HG03103 (cell line): ENCODE data around the gene FOXJ3.
A peak's percentile ranks its signal among the peaks of the same experiment; 100 is the strongest.

ENCODE experiments used
- ATAC-seq: cut with Tn5 transposase; IDR thresholded peaks from one replicate; pipeline ENCODE4 v1.9.1; 2021; ENCODE audit warnings: low read depth; ENCODE audit not compliant: unreplicated experiment

FOXJ3 gene

DNA sequence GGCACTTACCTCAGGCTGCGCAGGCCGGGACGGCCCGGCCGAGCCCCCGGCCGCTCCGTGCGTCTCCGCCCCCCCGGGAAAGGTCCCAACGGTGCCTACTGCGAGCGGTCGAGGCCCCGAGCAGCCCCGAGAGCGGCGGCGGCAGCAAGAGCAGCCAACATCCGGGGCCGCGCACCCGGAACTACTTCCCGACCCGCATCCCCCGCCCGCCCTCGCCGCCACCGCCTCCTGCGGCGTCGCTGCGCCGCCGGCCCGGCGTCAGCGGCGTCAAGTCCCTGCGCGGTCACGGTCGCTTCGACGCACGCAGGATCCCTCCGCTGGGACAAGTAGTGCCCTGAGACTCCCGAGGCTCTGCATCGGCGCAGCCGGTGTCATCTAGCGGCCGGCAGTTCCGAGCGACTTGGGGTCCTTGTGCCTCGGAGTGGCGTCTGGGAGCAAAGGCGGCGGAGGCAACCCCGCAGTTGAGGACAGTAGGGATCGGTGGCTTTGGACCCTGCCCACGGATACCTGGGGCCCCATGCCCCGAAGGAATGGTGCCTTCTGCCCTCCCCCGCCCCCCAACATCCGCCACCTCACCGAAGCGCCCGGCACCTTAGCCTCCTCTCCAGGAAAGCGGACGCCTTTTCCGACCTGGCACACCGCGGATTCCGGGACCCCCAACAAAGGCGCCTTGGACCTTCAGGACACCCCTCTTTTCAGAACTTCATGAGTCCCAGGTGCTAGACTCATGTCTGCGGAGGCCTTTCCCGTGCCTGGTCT, at the start of gene FOXJ3:
Gene FOXJ3, minus strand, starts transcription at position 186 of the 759 bp plus-strand sequence. CDS start 24,142 bp downstream, outside the sequence.
- peak; percentile 64 for ATAC-seq

DNA sequence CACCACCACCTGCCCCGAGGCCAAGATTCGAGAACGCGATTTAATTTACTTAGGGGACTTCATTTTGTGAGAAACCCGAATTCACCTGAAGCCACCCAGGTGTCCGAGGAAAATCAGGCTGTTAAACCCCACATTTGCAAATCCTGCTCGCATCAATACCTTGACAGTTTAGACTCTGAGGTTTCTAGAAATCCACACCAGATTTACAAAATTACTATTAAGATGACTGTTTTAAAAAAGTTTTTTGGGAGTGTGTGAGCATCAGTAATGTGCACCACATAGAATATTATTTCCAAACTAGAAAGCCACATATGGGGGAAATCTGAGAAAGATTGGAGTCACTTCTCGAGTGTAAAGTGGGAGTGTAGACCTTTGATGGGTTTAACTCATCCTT, 46.2 kb upstream of the FOXJ3 start:
- no peak for ATAC-seq

DNA sequence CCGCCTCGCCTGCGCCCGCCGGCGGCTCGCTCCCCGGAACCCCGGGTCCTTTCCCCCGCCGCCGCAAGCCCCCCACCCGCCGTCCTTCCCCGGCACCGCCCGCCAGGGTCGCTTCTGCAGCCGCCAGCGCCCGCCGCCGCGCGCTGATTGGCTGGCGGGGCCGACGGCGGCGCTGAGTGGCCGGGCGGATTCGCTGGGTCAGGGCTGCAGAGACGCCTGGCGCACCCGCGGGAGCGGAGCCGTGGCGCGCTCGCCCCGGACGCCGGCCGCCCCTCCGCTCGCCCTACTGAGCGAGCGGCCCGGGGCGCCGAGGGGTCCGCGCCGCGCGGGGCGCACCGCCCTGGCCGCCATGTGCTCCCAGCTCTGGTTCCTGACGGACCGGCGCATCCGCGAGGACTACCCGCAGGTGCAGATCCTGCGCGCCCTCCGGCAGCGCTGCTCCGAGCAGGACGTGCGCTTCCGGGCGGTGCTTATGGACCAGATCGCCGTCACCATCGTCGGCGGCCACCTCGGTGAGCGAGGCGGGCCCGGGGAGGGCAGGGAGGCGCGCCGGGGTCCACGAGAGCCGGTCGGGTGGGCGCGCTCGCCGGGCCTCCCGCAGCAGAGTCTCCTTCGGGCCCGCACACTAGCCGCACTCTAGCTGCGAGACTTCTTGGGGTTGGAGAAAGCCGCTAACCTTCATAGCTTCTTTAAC, 45.7 kb upstream of the FOXJ3 start, which contains the start of gene RIMKLA:
Gene RIMKLA, plus strand, starts transcription at position 207 of the 694 bp plus-strand sequence. Its CDS starts 143 bp downstream, at position 350.
- ATAC-seq: peak; percentile 70

DNA sequence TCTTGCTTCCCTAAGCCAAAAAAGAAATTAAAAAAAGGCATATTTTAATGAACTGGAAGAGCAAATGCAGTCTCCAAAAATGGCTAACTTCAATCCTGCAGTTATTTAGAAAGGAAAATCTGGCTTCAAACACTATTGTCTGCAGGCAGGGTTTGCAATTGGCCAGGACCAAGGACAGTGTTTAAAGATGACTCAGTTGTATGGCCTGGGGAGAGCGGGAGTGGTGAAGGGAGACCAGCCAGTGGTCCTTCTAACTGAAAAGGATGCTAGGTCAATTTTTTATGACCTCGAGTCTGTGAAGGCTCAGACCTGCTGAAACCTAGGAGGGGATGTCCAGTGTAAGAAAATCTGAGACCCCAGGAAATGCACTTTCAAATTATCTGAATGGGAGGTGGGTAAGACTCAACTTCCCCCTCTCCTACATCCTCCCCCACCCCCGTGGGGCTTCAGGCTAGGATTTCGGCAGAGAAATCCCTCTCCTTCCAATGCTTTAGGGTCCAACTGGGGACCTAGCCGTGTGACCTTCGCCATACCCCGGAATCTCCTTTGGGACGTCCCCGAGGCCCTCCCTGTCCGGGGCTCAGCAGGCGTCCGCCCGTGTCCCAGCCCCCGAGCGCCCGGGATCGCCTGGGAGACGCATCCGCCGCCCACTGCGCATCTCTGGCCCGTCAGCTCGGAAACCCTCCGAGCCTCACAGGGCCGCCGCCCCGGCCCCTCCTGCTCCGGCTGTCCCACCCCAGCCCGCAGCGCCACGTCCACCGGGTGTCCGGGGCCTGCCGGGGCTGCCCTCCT, 45.0 kb upstream of the FOXJ3 start:
- peak; percentile 43 for ATAC-seq

DNA sequence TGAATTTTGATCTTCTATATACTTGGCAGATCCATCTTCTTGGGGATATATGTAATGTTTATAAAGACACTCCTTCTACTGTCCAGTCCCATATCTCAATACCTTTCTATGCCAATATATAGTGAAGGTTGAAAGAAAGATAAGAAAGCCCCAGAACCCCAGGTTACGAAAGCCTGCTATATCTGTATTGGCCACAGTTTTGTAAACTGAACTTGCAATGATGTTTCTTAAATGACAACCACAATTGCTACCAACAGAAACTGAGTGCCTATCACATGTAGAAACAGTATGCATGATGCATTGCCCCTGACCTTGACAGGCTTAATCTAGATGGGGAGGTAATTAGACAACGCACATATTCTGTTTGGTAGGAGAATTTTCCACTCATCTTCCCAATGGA, 37.8 kb upstream of the FOXJ3 start:
- ATAC-seq: no peak

DNA sequence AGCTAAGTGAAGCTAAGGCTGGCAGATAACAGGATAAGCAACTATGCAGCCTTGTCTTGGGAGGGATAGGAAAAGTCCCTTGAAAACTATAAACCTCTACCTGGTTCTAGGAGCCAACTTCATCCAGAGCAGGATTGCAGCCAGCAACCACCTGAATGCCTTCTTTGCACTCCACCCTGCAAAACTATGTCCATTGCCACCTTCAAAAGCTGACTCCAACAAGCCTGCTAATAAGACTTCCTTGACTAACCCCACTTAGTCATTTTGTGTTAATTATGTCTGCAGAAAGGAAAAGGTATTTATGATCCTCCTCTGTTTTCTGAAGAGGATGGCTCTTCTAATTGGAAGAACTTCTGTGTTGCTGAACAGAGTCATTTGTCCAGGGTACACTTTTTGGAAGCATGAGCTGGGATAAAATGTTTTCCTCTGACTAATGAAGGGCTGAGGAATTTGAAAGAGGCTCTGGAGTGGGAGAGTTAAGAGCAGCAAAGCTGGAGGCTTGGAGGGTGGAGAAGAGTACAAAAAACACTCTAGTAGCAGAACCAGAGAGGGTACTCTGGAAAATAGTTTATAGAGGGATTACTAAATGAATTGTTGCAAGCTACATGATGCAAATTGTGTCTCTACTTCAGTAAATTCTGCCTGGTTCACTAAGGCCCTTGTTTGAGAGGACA, 36.0 kb upstream of the FOXJ3 start:
- ATAC-seq: no peak

DNA sequence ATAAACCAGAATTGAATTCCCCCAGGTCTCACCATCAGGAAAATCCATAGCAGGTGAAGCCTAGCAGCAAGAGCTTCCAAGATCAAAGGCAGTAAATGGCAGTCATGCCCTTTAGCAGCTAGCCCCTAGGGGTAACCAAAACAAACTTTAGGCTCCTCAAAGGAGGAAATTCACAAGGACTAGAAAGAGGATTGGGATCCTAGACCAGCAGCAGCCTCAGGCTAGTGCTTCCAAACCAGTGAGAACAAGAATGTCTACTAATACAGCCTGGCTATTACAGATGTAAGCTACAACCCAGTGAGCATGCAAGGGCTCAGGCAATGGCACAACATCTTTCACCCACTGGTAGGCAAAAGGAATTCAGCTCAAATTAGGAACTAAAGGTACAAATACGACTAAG, 34.4 kb upstream of the FOXJ3 start:
- ATAC-seq: no peak

DNA sequence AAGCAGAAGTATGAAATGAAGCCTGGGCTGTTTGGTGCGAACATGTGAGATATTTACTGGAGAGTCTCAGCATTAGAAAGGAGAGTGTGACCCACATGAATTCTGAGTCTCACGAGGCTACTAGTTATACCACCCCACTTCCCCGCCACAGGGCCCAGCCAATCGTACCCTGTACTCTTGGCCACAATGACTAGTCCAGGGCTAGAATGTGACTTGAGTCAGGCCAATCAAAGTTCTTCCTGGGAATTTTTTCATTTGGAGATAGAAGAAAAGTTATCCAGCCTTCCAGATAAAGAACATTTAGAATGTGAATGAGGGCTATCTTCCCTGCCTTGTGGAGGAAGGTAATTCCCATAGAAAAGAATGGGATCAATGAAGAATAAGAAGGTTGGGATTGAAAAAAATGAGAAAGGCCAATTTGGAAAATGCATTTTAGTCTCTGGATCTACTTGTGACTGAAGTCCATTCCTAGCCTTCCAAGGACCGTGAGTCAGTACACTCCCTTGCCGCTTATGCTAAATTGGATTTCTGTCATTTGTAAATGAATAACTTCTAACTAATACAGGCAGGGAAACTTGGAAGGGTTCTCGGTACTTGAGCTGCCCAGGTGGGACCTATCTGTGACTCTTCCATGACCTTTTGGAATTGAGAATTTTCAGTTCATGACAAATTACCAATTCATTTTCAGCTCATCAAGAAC, 33.2 kb upstream of the FOXJ3 start:
- no peak for ATAC-seq

DNA sequence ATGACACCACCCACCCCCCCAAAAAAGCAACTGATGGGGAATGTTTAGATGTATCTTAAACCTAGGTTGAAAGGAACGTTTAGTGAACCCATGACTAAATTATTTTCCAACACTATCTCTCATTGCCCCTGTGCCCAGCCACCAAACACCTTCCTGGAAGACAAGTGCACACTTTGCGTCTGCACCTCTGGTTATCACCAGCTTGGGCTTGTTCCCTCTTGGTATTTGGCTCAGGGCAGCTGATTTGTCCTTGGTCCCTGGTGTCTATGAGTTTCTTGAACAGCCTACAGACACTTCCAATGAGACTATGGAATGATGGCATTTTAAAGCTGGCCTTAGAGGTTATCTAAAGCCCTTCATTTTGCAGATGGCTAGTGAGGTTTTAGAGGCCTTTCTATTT, 30.1 kb upstream of the FOXJ3 start:
- no peak for ATAC-seq

DNA sequence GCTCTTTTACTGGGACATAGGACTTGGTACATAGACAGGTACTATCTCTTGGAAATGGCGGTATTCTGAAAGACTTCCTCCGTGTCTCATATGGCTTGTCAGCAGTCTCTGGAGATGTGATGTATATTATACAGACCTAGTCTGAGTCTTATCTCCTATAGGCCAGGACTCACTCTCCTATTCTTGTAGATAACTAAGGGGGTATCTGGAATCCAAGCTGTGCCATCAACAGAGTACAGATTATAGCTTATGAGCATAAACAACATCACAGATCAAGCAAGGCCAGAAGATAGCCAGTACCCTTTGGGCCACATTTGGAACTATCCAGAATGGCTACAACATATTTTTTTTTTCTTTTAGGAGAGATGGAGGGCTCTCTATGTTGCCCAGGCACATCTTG, 29.5 kb upstream of the FOXJ3 start:
- ATAC-seq: no peak

DNA sequence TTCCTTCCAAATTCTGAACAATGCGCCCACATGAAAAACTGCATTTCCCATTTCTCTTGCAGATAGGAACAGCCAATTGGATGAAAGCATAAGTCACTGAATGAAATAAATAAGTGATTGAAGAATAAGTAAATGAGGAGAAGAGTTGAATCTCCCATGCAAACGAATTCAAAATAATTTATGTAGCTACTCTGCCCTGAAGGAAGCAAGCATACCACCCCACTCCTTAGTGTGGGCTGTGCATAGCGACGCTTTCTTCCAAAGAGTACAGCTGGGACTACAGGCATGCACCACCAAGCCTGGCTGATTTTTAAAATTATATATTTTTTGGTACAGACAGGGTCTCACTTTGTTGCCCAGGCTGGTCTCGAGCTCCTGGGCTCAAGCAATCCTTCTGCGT, 29.1 kb upstream of the FOXJ3 start:
- no peak for ATAC-seq

DNA sequence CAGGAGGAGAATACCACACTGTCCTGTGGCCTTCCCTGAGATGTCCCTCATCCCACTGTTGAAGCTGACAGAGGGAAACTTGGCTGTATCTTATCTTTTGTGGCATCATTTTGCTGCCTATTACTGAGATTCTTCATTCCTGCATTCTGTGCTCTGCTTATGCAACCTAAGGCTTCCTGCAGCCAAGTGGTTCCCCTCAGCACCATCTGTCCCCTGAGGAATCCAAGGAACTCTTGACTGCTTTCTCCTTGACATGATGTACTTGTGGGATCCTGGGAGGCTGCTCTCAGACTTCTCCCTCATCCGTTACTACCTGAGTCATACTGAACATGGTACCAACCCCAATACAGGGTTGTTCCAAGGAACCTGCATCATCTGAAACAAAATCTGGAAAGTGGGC, 24.4 kb upstream of the FOXJ3 start:
- no peak for ATAC-seq

DNA sequence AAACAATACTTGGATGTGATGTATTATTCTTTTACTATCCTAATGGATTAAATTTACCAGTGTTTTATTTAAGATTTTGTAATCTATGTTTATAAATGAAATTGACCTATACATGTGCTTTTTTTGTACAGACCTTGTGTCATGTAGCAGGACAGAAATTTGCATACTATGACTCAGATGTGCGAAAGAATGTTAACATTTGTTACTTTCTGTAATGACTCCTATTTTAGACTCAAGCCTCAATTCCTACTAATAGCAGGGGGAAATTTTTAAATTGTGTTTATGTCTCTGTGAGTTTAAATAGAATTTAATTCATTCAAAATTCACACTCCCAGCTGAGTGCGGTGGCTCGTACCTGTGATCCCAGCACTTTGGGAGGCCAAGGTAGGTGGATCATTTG, 23.8 kb upstream of the FOXJ3 start:
- ATAC-seq: no peak

DNA sequence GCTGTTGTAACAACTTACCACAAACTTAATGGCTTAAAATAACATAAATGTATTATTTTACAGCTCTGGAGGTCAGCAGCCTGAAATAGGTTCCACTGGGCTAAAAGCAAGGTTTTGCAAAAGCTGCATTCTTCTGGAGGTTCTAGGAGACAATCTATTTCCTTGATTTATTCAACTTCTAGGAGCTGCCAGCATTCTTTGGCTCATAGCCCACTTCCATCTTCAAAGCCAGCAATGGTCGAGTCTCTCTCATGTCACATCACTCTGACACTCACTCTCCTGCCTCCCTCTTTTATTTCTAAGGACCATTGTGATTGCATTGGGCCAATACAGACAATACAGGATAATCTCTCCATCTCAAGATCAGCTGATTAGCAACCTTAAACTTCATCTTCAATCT, 15.1 kb upstream of the FOXJ3 start:
- ATAC-seq: no peak

DNA sequence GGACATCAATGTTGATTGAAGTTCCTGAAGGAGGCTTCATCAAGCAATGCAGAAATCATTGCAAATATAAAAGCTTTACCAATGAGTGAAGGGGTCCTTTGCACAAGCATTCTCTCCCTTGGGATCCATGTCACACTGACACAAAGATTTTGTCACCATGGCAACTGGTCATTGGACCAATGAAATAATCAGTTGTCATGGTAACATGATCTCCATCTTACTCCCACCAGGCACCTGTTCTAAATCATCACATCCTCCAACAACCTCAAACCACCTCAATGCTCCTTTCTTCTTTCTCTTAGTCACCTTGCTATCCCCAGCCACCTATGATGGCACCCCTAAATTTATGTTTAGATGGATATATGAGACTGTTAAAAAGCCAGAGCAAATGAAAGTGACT, 13.5 kb upstream of the FOXJ3 start:
- ATAC-seq: no peak

DNA sequence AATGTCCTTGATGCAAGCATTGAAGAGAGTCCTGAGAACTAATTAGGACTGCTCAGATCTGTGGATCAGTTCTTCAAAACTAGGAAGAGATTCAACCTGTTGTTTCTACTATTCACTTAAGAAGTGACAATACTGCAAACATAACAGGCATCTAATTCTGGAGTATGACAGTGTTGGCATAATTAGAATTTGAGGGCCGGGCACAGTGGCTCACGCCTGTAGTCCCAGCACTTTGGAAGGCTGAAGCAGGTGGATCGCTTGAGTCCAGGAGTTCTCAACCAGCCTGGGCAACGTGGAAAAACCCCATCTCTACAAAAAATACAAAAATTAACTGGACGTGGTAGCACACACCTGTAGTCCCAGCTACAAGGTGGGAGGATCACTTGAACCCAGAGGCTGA, 8.0 kb upstream of the FOXJ3 start:
- no peak for ATAC-seq

DNA sequence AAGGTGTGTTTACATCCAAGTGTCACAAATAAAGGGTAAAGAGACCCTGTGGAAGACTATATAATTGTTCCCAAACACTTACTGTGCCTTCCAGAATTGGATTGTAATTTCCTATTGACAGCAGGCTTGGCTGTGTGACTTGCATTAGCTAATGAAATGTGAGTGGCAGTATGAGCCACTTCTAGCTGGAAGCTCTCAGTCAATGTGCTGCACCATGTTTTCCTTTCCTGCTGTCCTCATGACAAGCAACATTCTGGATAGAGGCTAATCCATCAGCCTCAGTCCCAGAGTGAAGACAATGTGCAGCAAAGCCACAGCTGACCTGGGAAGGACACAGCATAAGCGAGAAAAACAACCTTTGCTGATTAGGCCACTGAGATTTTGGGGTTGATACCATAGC, 5.9 kb upstream of the FOXJ3 start:
- ATAC-seq: no peak

DNA sequence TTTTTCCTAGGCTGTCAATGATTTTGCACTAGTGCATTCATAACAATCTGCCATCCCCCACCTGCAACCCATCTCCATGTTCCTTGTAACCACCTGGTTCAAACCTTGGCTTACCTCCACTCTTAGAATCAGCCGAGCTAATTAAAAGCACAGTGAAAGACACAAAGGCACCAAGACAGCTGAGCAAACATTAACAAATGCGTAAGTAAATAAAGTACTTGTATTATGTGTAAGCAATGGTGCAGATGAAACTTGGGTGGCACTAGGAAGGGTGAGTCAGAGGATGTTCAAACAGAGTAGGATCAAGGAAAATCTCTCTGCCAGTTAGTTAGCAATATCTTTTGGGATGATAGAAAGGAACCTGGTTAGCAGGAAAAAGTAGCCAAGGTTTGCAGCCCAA, 5.1 kb upstream of the FOXJ3 start:
- ATAC-seq: no peak

DNA sequence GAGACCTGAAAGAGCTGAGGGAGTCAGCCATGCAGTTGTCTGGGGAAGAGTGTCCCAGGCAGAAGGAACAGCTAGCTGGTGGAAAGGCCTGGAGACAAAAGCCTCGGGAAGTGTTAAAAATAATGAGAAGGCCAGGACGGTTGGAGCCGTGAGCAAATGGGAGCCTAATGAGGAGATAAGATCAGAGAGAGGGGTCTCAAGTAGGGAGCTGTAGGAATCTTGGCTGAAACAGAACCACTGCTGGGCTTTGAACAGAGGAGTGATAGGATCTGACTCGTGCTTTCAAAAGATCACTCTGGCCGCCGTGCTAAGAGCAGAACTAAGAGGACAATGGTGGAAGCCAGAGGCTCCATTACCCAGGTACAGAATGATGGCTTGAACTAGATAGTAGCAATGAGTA, 1.9 kb upstream of the FOXJ3 start:
- no peak for ATAC-seq

DNA sequence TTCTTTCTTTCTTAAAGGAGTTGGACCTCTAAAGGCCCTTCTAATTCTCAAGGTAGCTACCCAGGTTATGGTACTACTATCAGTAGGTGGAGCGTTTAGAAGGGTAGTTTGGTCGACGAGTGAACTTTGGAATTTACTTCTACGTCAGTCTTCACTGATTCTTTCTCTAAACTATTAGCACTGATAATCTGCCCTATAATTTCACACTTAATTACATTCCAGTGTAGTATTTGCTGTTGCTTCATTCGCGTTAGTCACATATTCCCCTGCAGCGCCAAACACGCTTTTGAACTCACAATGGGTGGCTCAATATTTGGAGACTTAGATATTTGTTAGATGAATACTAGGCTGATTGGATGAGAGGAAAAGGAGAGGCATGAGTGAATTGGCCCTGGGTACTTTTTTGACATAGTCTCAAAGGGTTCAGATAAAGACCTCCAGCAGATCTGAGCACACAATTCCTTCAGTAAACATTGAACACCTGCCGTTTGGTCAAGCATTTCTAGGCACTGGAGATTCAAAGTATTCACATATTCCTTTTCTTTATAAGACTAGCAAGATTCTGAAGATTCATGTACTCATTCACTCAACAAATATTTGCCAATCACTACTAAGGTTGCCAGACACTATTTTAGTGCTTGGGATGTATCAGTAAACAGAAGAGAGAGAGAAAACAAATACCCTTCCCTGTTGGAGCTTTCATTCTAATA, 929 bp upstream of the FOXJ3 start:
- no peak for ATAC-seq
